GM23248 (cell line): Measurements from ENCODE around the gene PIEZO2. TPM values are rescaled to one million over a fixed set of nuclear protein-coding genes. Genes with fewer than 3 reads are reported as not detected.

Source experiments
- DNase-seq: peaks from one replicate; pipeline ENCODE4 v3.0.0-alpha.2; 2015
- H2AFZ ChIP-seq: fragments of 200-600 bp; sonication (generic); 2 replicates; pipeline ENCODE4 v1.6.1; 2016; ENCODE audit warnings: antibody characterized with exemption
- H3F3A ChIP-seq: fragments of 200-600 bp; sonication (generic); 2 replicates; pipeline ENCODE4 v1.6.1; 2016; ENCODE audit warnings: mild to moderate bottlenecking, antibody characterized with exemption, mixed run types; ENCODE audit not compliant: insufficient read depth
- H3K27ac ChIP-seq: fragments of 200-600 bp; sonication (generic); 2 replicates; pipeline ENCODE4 v1.5.1; 2016; ENCODE audit warnings: mild to moderate bottlenecking
- H3K27me3 ChIP-seq: fragments of 200-600 bp; sonication (generic); replicated peaks from 2 replicates; pipeline ENCODE4 v1.6.1; 2016; ENCODE audit warnings: mild to moderate bottlenecking; ENCODE audit not compliant: insufficient read depth
- H3K36me3 ChIP-seq: fragments of 200-600 bp; sonication (generic); 2 replicates; pipeline ENCODE4 v1.6.1; 2016; ENCODE audit warnings: low read depth, mild to moderate bottlenecking
- H3K4me1 ChIP-seq: fragments of 200-600 bp; sonication (generic); 2 replicates; pipeline ENCODE4 v1.6.1; 2016; ENCODE audit warnings: mild to moderate bottlenecking; ENCODE audit not compliant: insufficient read depth
- H3K4me2 ChIP-seq: fragments of 200-600 bp; sonication (generic); one replicate; pipeline ENCODE4 v1.6.1; 2016; ENCODE audit warnings: mild to moderate bottlenecking; ENCODE audit not compliant: unreplicated experiment
- H3K4me3 ChIP-seq: fragments of 200-600 bp; sonication (generic); 2 replicates; pipeline ENCODE4 v1.5.1; 2016; ENCODE audit warnings: mild to moderate bottlenecking
- H3K79me2 ChIP-seq: fragments of 200-600 bp; sonication (generic); 2 replicates; pipeline ENCODE4 v1.6.1; 2016; ENCODE audit warnings: mild to moderate bottlenecking; ENCODE audit not compliant: insufficient read depth
- H3K9ac ChIP-seq: fragments of 200-600 bp; sonication (generic); 2 replicates; pipeline ENCODE4 v1.6.1; 2016; ENCODE audit warnings: mild to moderate bottlenecking
- H3K9me2 ChIP-seq: fragments of 200-600 bp; sonication (generic); 2 replicates; pipeline ENCODE4 v1.6.1; 2016; ENCODE audit warnings: mixed run types, mild to moderate bottlenecking, moderate library complexity; ENCODE audit not compliant: insufficient read depth
- H3K9me3 ChIP-seq: fragments of 200-600 bp; sonication (generic); one replicate; pipeline ENCODE4 v1.6.1; 2017; ENCODE audit warnings: low read depth
- H4K20me1 ChIP-seq: fragments of 200-600 bp; sonication (generic); 2 replicates; pipeline ENCODE4 v1.6.0; 2016; ENCODE audit not compliant: insufficient read depth
- EZH2 ChIP-seq: fragments of 200-600 bp; sonication (generic); IDR thresholded peaks from 2 replicates; pipeline ENCODE4 v1.6.1; 2018; ENCODE audit warnings: antibody characterized with exemption, mild to moderate bottlenecking; ENCODE audit not compliant: insufficient read depth, poor library complexity, severe bottlenecking
- EZH2phosphoT487 ChIP-seq: fragments of 200-600 bp; sonication (generic); IDR thresholded peaks from 2 replicates; pipeline ENCODE4 v1.6.1; 2018; ENCODE audit warnings: antibody characterized with exemption, moderate library complexity, mild to moderate bottlenecking, low read depth; ENCODE audit not compliant: insufficient read depth
- WGBS, 2 experiments: methylation state at CpG; one replicate each; pipeline ENCODE4 v1.1.6; 2015 to 2017; ENCODE audit warnings: low lambda C conversion rate in 2 of 2, low coverage in 1 of 2; ENCODE audit errors: missing lambda C conversion rate in 2 of 2; 5-methylcytosine and 5-hydroxymethylcytosine counted together
- in situ Hi-C: fragments of 300-500 bp; cut with MboI; formaldehyde crosslinking; loops from 2 replicates; pipeline ENCODE4 v1.15.0; 2020
- polyA plus RNA-seq: library from polyadenylated mRNA; unstranded; fragments of >200 nt; fragmentation: Nextera tagmentation; extraction: Ambion mirVana; gene quantifications from 2 replicates; pipeline ENCODE4 v1.2.1, GENCODE V29; 2016
- total RNA-seq: library from RNA; depleted of rRNA; stranded (reverse); fragments of >200 nt; shearing (Covaris generic); gene quantifications from 2 replicates; pipeline ENCODE4 v1.2.3, GENCODE V29; 2014

The PIEZO2 gene
- total and polyA plus RNA-seq, 2 experiments from 2014 or later, result 0.93 to 1.5 TPM

DNA sequence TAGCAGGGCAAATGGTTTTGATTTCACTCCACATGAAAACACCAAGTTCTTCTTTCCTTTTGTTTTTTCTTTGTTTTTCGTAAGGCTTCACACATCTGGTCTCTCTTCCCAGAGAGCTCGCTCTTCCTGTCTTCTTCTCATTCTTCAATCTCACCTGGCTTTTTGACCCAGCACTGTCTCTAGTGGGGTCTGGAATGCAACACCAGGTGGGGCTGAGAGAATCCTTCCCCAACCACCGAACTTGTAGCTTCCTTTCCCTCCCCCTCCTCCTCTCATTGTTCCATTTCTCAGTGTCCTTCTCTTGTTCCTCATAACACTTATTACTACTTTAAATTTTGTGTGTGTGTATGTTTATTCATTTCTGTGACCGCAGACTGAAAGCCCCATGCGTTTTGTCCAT, 13.5 kb upstream of the PIEZO2 start:
- peaks cover 5% of the 10 kb centered on the region; the same call in 1 of the 2 replicates for H3F3A ChIP-seq
- no peak overlapping the region for H3K9ac ChIP-seq
- H3K9me2 ChIP-seq, result 0 out of 2 replicates have a peak, but pooled peaks cover 4% of the 10 kb centered on the region
- WGBS, 2 experiments, result 38 to 40% methylated on average over 5 of the region's 5 CpGs
- no peaks in the 10 kb centered on the region for H3K36me3 ChIP-seq
- H3K27me3 ChIP-seq, result no peaks in the 10 kb centered on the region
- no peak for DNase-seq
- no peak overlapping the region for H3K27ac ChIP-seq
- TF ChIP-seq EZH2, result no peak
- no peak for TF ChIP-seq EZH2phosphoT487
- H2AFZ ChIP-seq, result no peak overlapping the region
- H3K9me3 ChIP-seq, result no peaks in the 10 kb centered on the region
- H3K79me2 ChIP-seq, result no peaks in the 10 kb centered on the region
- H3K4me1 ChIP-seq, result peaks cover 8% of the 10 kb centered on the region
- H4K20me1 ChIP-seq, result no peaks in the 10 kb centered on the region
- no peak overlapping the region for H3K4me3 ChIP-seq
- in situ Hi-C loops, result loop anchor here (25.0 kb wide), 1 partner anchor 601 kb away; no protein-coding TSS in a partner anchor
- H3K4me2 ChIP-seq, result no peak overlapping the region

GRCh38 chr18:11162462-11162861, 13.1 kb upstream of the PIEZO2 start:
- Histone ChIP-seq H3K9me2 (0 out of 2 replicates have a peak, but pooled peaks cover 4% of the 10 kb centered on the region), H4K20me1 (no peaks in the 10 kb centered on the region), H3K9me3 (no peaks in the 10 kb centered on the region), H3K4me2 (no peak overlapping the region), H3K9ac (no peak overlapping the region), H3K27me3 (no peaks in the 10 kb centered on the region), H3K4me3 (no peak overlapping the region), H3K27ac (no peak overlapping the region), H3K4me1 (peaks cover 4% of the 10 kb centered on the region), H2AFZ (no peak overlapping the region), H3K79me2 (no peaks in the 10 kb centered on the region), H3K36me3 (no peaks in the 10 kb centered on the region), H3F3A (peaks cover 2% of the 10 kb centered on the region; the same call in 1 of the 2 replicates)
- DNase-seq, result no peak
- in situ Hi-C loops, result loop anchor here (25.0 kb wide), 1 partner anchor 600 kb away; no protein-coding TSS in a partner anchor
- no peak for TF ChIP-seq EZH2phosphoT487
- TF ChIP-seq EZH2, result no peak
- 52 to 53% methylated on average over 3 of the region's 3 CpGs for WGBS, 2 experiments

DNA sequence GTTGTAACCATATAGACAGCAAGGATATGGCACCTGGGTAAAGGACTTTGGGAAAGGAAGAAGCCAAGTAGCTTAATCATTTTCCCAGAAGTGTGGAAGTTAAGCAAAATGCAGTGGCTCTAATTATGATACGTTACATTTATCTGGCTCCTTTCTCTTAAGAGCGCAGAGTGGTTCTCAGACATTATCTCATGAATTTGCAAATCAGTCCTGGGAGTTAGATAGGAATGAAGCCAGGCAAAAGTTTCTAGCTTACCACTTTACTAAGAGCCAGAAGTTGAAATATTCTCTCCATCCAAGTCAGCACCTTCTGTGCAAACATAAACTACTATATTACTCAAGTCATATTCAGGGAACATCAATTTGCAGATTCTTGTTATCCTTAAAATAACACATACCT, 10.9 kb upstream of the PIEZO2 start:
- WGBS, 2 experiments, result 88 to 91% methylated on average over 2 of the region's 2 CpGs

DNA sequence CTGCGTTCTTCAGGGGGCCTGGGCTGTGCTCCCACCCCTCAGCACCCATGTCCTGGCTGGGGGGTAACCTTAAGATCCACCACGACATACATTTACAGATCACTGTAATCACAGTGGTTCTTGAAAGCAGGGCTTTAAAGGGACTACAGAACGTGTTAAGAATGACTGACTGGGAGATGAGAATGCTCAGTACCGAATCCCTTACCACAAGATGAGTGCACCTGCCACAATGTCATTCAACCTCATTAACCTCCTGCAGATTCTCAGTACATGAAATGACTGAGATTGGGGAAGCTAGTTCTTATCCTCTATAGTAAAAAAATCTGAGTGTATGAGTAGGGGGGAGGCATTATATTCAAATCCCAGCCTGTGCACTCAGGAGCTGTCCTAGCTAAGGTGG, 10.5 kb upstream of the PIEZO2 start:
- Histone ChIP-seq H3F3A (no peaks in the 10 kb centered on the region), H3K9me2 (no peaks in the 10 kb centered on the region), H3K27me3 (0 out of 2 replicates have a peak, but pooled peaks cover 3% of the 10 kb centered on the region), H3K9ac (no peak overlapping the region), H3K9me3 (no peaks in the 10 kb centered on the region), H3K36me3 (no peaks in the 10 kb centered on the region), H4K20me1 (no peaks in the 10 kb centered on the region), H3K4me2 (no peak overlapping the region), H2AFZ (no peak overlapping the region), H3K4me3 (no peak overlapping the region), H3K4me1 (0 out of 2 replicates have a peak, but pooled peaks cover 2% of the 10 kb centered on the region), H3K79me2 (no peaks in the 10 kb centered on the region), H3K27ac (no peak overlapping the region)
- no peak for DNase-seq
- 72 to 73% methylated on average over 4 of the region's 4 CpGs for WGBS, 2 experiments
- in situ Hi-C loops, result loop anchor here (25.0 kb wide), 1 partner anchor 598 kb away; no protein-coding TSS in a partner anchor
- no peak for TF ChIP-seq EZH2phosphoT487

More for the DNA sequence above, 10.9 kb upstream of the PIEZO2 start:
- Histone ChIP-seq H3K79me2 (no peaks in the 10 kb centered on the region), H3K9ac (no peak overlapping the region), H3K27me3 (0 out of 2 replicates have a peak, but pooled peaks cover 3% of the 10 kb centered on the region), H3K27ac (no peak overlapping the region), H3K4me2 (no peak overlapping the region), H3K9me2 (no peaks in the 10 kb centered on the region), H3K4me3 (no peak overlapping the region), H3F3A (no peaks in the 10 kb centered on the region), H4K20me1 (no peaks in the 10 kb centered on the region), H3K4me1 (0 out of 2 replicates have a peak, but pooled peaks cover 1% of the 10 kb centered on the region), H3K36me3 (no peaks in the 10 kb centered on the region), H3K9me3 (no peaks in the 10 kb centered on the region), H2AFZ (no peak overlapping the region)
- TF ChIP-seq EZH2 (no peak), EZH2phosphoT487 (no peak)
- in situ Hi-C loops, result loop anchor here (25.0 kb wide), 1 partner anchor 598 kb away; no protein-coding TSS in a partner anchor
- no peak for DNase-seq
